SW 1271 (cell line): Measurements from ENCODE around the gene RNF186.
A peak's percentile ranks its signal among the peaks of the same experiment; 100 is the strongest.
"Not testable (repeated sequence)": the region's sequence is repeated elsewhere in the genome, so short reads cannot be mapped to it uniquely, and the experiment has no call there.

Source experiments
- DNase-seq, 2 experiments: peaks; one replicate each; lab custom pipeline; 2025; lab: John Stamatoyannopoulos, UW

RNF186 gene

DNA sequence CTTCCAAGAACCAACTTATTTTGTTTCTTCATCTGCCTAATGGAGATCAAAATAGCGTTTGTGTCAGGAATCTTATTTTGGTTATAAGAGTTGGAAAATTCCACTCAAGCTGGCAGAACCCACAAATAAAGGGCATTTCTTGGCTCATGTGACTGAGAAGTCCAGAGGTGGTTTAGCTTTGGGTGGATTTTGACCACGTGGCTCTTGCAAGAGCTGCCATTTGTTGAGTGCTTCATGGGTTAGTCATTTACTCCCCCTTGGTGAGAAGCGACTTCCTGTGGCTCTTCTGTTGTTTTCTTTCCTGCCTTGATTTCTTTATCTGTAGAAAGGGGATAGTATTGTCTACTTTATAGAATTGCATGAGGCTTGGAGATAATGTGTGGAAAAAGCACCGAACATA is 9.5 kb upstream of the RNF186 start:
- DNase-seq = no peak

GRCh38 chr1:19824036-19824435 is 9.0 kb upstream of the RNF186 start:
- DNase-seq = no peak

GRCh38 chr1:19819701-19820100 is 4.6 kb upstream of the RNF186 start:
- no peak for DNase-seq

DNA sequence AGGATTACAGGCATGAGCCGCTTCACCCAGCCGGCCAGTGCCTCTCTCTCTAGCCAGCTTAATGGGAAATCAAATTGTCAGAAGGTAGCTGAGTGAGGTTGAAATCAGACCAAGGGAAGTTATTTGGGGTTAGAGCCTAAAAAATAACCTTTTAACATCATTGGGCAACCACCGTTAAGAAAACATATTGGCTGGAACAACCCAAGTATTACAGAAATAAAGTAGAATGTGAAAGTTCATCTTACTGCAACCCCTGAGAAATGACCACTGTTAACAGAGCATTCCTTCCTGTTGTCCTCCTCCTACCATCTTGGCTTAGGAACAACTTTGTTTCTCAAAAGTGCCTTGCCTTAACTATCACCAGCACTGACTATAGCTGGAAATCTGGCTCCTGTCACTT is 3.2 kb upstream of the RNF186 start:
- no peak for DNase-seq

- no peak for DNase-seq
These were observed 2.1 kb upstream of the RNF186 start for GRCh38 chr1:19817160-19817559.

DNA sequence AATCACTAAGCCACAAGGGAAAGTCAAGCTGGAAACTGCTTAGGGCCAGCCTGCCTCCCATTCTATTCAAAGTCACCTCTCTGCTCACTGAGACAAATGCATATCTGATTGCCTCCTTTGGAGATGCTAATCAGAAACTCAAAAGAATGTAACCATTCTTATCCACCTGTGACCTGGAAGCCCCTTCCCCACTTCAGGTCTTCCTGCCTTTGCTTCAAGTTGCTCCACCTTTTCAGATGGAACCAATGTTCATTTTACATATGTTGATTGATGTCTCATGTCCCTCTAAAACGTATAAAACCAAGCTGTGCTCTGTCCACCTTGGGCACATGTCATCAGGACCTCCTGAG is 1.6 kb upstream of the RNF186 start:
- DNase-seq = not testable (repeated sequence)

DNA sequence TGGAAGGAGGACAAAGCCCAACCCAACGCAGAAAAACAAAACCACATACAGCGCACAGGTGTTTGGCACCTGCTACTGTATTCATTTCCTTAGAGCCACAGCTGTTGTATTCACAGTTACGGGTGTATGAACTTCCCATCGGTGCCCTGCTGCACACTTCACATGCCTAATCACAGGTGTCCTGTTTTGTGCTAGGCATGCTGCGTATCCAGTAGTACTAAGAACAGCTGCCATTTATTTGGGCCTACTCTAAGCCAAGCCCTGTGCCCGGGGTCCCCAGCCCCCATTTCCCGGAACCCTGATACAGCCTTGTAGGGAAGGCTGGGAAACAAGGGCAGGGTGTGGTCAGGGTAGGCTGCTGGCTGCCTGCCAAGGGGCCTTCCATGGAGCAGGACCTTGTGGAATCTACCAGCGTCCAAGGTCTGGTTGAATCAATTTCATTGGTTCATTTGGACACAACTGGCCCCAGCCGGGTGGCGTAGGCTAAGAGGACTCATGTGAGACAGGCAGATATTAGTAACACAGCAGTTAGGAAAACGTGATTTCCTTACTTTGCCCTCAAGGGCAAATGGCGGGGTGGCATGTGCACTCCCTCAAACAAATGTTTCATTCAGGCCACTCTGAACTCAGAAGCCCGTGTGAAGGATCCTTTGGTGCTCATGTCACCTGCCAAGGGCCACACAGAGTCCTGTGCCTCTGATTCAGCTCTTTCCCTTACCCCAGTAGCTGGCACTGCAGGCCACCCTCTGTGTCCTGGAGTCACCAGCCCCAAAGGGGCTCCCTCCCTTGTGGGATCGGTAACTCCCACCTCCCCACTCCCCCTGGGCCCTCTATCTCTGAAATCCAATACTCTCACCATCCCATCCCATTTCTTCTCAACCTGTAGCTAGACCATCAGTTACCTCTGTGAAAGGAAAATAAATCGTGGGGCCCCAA is 986 bp upstream of the RNF186 start:
- DNase-seq = no peak

- DNase-seq = no peak
These were observed 830 bp downstream of the RNF186 start for GRCh38 chr1:19814244-19814661.

GRCh38 chr1:19813643-19813960 is 1.5 kb downstream of the RNF186 start:
- no peak for DNase-seq

GRCh38 chr1:19812875-19813642 is 2.0 kb downstream of the RNF186 start:
- DNase-seq = no peak

DNA sequence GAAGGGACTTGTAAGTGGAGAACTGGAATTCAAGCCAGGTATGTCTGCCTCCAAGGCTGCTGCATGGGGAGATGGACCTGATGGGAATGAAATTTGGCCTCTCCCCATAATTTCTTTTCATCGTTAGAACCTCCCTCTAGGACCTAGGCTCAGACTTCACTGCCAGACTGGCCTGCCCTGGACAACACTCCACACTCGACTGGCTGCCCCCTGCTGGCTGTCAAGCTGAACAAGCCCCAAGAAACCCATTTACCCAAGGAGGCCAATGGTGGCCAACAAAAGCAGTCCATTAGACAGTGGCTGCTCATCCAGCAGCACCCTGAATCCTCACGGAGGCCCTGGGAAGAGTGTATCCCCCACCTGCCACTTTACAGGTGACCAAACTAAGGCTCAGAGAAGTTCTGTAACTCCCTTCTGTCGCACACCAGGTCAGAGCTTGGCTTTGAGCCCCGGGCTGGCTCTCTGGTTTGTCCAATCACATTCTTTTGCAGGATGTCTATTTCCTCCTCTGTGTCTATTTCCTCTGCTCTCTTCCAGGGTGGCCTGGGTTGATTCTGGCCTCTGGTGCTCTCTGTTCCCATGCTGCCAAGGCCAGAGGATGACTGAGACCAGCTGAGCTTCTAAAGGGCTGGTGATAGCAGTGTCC is 3.8 kb downstream of the RNF186 start:
- peak in 1 of 2 experiments; percentile 11 for DNase-seq

- no peak for DNase-seq
These were observed 5.9 kb downstream of the RNF186 start for GRCh38 chr1:19809044-19809750.

GRCh38 chr1:19808351-19808750 is 6.7 kb downstream of the RNF186 start:
- DNase-seq = no peak

- DNase-seq = no peak
These were observed 10.2 kb downstream of the RNF186 start for GRCh38 chr1:19804831-19805251.

DNA sequence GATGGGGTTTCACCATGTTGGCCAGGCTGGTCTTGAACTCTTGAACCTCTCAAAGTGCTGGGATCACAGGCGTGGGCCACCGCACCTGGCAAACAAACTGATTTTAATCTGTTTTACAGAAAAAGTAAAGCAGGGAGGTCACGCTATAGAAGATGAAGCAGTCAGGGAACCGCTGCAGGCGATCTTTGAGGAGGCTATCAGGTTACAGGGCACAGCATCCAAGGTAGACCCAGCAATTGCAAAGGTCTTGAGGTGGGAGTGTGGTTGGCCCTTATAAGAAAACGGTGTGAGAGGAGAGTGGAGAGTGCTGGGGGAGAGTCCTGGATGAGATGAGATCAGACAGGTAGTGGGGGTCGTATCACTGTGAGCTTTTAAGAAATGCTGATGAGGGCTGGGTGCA is 12.8 kb downstream of the RNF186 start:
- no peak for DNase-seq

GRCh38 chr1:19800076-19800804 is 14.8 kb downstream of the RNF186 start:
- peak in 1 of 2 experiments; percentile 31 for DNase-seq

DNA sequence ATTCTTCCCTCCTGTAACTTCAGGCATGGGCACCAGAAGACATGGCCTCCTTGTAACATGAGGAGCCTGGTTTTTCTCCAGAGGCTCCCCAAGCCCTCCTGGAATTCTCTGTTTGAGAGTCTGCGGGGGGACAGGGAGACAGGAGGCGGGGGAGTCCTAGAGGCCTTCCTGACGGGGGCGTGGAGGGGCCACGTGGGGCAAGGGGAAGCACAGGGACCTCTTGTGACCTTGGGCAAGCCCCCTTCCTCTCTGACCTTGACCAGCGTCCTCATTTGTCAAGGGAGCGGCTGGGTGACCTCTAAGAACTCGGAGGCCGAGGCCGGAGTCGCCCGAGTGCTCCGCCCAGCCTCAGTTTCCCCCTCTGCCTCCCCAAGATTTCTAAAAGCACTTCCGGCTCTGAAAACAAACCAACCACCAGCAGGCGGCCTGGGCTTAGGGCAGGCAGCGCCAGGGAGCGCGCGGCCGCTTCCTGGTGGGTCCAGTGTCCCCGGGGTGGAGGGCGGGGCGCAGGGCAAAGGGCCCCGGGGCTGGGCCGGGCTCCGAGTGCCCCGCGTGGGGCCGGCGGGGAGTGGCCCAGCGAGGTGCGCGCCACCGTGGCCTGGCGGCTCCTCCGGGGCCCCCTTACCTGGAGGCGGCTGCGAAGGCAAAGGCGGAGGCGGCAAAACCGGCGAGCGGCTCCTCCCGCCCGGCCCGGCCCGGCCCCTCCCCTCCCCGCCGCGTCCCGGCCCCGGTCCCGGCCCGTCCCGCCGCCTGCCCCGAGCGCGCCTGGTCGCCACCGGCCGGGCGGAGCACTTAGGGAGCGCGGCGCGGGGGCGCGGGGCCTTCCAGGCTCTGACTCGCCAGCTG is 15.6 kb downstream of the RNF186 start, which contains the start of gene TMCO4:
Gene TMCO4, minus strand, starts transcription at position 687 of the 846 bp plus-strand sequence. CDS start 19,158 bp downstream, outside the sequence.
- no peak for DNase-seq

GRCh38 chr1:19798486-19799229 is 16.4 kb downstream of the RNF186 start:
- no peak for DNase-seq

DNA sequence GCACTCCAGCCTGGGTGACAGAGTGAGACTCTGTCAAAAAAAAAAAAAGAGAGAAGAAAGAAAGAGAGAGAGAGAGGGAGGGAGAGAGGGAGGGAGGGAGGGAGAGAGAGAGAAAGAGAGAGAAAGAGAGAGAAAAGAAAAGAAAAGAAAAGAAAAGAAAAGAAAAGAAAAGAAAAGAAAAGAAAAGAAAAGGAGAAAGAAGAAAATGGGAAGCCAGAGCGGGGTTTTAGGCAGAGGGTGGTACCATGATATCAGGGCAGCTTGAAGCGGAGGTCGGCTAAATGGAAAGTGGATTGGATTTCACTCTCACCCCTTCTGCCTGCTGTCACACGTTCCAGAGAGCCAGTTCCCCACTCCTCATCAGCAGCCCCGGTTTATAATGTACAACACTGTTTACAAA is 17.3 kb downstream of the RNF186 start:
- DNase-seq = no peak

GRCh38 chr1:19794583-19794982 is 20.5 kb downstream of the RNF186 start:
- DNase-seq = no peak
